Measurements from ENCODE around the gene POLD3.

DNA sequence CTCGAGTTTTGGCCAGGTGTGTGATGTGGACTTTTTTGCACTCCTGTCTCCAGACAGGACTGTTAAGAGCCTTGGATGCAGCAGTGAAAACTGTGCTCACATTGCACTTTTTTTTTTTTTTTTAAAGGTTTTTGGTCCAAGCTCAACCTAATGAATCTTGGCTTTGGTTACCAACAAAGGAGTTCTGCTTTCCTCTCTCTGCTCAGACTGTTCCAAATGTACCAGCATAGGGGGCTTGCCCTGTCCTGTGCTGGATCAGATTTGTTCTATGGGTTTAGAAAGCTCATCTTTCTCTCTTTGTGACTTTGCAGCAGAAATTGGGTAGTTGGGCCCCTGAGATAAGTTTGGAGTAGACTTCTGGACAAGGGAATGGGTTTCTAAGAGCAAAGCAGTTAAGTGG, 45.3 kb downstream of the POLD3 start:
- TF ChIP-seq CTCF (IDR thresholded peaks at IDR 0.05) (no peak), EZH2 (IDR thresholded peaks at IDR 0.05; ENCODE audit: borderline replicate concordance, insufficient read depth, low read depth, low read length, poor library complexity, severe bottlenecking) (no peak)

Data from B cell (primary cell).